Keratinocyte (primary cell): ENCODE measurements around the gene KRT78. TPM values are rescaled to one million over a fixed set of nuclear protein-coding genes. Genes with fewer than 3 reads are reported as not detected.
"Not testable (repeated sequence)": the region's sequence is repeated elsewhere in the genome, so short reads cannot be mapped to it uniquely, and the experiment has no call there.

Source experiments
- DNase-seq: peaks from one replicate; pipeline ENCODE4 v3.0.0-alpha.2; 2011; ENCODE audit warnings: low read depth, missing footprints, low spot score
- FAIRE-seq: peaks from 2 replicates; lab custom pipeline; 2011; peaks lifted over from hg19 to GRCh38; lab: Jason Lieb, UNC
- H2AFZ ChIP-seq: 2 replicates; pipeline ENCODE4 v1.6.0; 2012; ENCODE audit warnings: low read length, control low read depth, inconsistent platforms; ENCODE audit not compliant: control insufficient read depth
- H3K27ac ChIP-seq: 2 replicates; pipeline ENCODE4 v1.5.1; 2011; ENCODE audit warnings: low read length; ENCODE audit not compliant: control insufficient read depth, insufficient read depth
- H3K27me3 ChIP-seq: 3 replicates; pipeline ENCODE4 v1.6.0; 2011; ENCODE audit warnings: low read length; ENCODE audit not compliant: control insufficient read depth, insufficient read depth; ENCODE audit errors: extremely low read depth
- H3K36me3 ChIP-seq, 2 experiments: 2 replicates in 1 of 2; 3 replicates in 1 of 2; pipeline ENCODE4 v1.5.1; 2011; ENCODE audit warnings: low read length in 2 of 2, mild to moderate bottlenecking in 1 of 2; ENCODE audit not compliant: control insufficient read depth in 2 of 2, insufficient read depth in 2 of 2; ENCODE audit errors: extremely low read depth in 1 of 2
- H3K4me1 ChIP-seq: 3 replicates; pipeline ENCODE4 v1.5.1; 2011; ENCODE audit warnings: low read length; ENCODE audit not compliant: control insufficient read depth, insufficient read depth; ENCODE audit errors: extremely low read depth
- H3K4me2 ChIP-seq: 3 replicates; pipeline ENCODE4 v1.6.0; 2011; ENCODE audit warnings: low read depth, low read length; ENCODE audit not compliant: control insufficient read depth, insufficient read depth; ENCODE audit errors: extremely low read depth
- H3K4me3 ChIP-seq, 3 experiments: fragments of 200-600 bp in 1 of 3; sonication (generic) in 1 of 3; 2 replicates in 2 of 3; 3 replicates in 1 of 3; pipeline ENCODE4 v1.5.1; 2011 to 2016; ENCODE audit warnings: low read length in 3 of 3, mild to moderate bottlenecking in 3 of 3, control low read depth in 2 of 3, inconsistent platforms in 1 of 3, low read depth in 1 of 3, mixed read lengths in 1 of 3, mixed run types in 1 of 3, moderate library complexity in 1 of 3; ENCODE audit not compliant: control insufficient read depth in 2 of 3, insufficient read depth in 2 of 3; ENCODE audit errors: extremely low read depth in 1 of 3
- H3K79me2 ChIP-seq: 2 replicates; pipeline ENCODE4 v1.6.0; 2012; ENCODE audit warnings: low read length; ENCODE audit not compliant: control insufficient read depth, insufficient read depth
- H3K9ac ChIP-seq: 3 replicates; pipeline ENCODE4 v1.6.0; 2011; ENCODE audit warnings: low read length; ENCODE audit not compliant: control insufficient read depth, insufficient read depth; ENCODE audit errors: extremely low read depth
- H3K9me1 ChIP-seq: 3 replicates; pipeline ENCODE4 v1.6.0; 2011; ENCODE audit warnings: low read length; ENCODE audit not compliant: control insufficient read depth, insufficient read depth; ENCODE audit errors: extremely low read depth
- H3K9me3 ChIP-seq: 2 replicates; pipeline ENCODE4 v1.5.1; 2012; ENCODE audit warnings: low read depth, low read length; ENCODE audit not compliant: control insufficient read depth
- H4K20me1 ChIP-seq: 3 replicates; pipeline ENCODE4 v1.6.0; 2011; ENCODE audit warnings: low read length; ENCODE audit not compliant: control insufficient read depth, insufficient read depth; ENCODE audit errors: extremely low read depth
- CTCF ChIP-seq, 3 experiments: IDR thresholded peaks in 1 of 3; conservative IDR thresholded peaks in 1 of 3; optimal IDR thresholded peaks in 1 of 3; 2 replicates in 2 of 3; 3 replicates in 1 of 3; pipeline versions ENCODE3 to v1.5.1; 2011; ENCODE audit warnings: low read length in 3 of 3, mild to moderate bottlenecking in 3 of 3, moderate library complexity in 2 of 3, control low read depth in 1 of 3, inconsistent platforms in 1 of 3; ENCODE audit not compliant: insufficient read depth in 2 of 3; ENCODE audit errors: extremely low read depth in 1 of 3
- EZH2 ChIP-seq: IDR thresholded peaks from one replicate; pipeline ENCODE4 v1.6.1; 2012; ENCODE audit warnings: inconsistent platforms, mild to moderate bottlenecking, low read length, moderate library complexity
- dilution Hi-C: fragments of 300-500 bp; cut with MboI; formaldehyde crosslinking; loops from one replicate; pipeline ENCODE4 v1.7.0; 2020; ENCODE audit warnings: low sequenced_read_pairs; ENCODE audit not compliant: extremely low pct_ligation_motif_present
- polyA plus RNA-seq, 5 experiments: library from polyadenylated mRNA; depleted of rRNA in 3 of 5; stranded (reverse) in 3 of 5; stranded (forward) in 1 of 5; unstranded in 1 of 5; fragments of >200 nt; gene quantifications; 1 replicate in 1 of 5; 2 replicates in 3 of 5; 3 replicates in 1 of 5; pipeline versions ENCODE4 v1.2.1 to v1.2.3, GENCODE V29; 2011 to 2012; ENCODE audit warnings: missing spikeins in 2 of 5, low read depth in 1 of 5, low replicate concordance in 1 of 5

KRT78 gene
- polyA plus RNA-seq, 1 donor (not counting 4 experiments of a cell fraction or from before 2014, with no cell fraction given), result 0.96 TPM

GRCh38 chr12:52795694-52796428 is 52.9 kb downstream of the KRT78 start, which contains the start of gene KRT3:
Gene KRT3, minus strand, starts transcription at chr12:52796117. Its CDS starts 75 bp downstream, at chr12:52796042.
- H3K27me3 ChIP-seq, result peaks cover 18% of the 10 kb centered on the region
- DNase-seq (no peak), FAIRE-seq (no peak)
- no peak within 1 kb of the TSS for H3K9ac ChIP-seq
- no peak for TF ChIP-seq CTCF (optimal IDR thresholded peaks at IDR 0.05 in 1 of 3, IDR thresholded peaks at IDR 0.05 in 1 of 3, conservative IDR thresholded peaks at IDR 0.05 in 1 of 3; ENCODE audit: extremely low read depth in 1 of 3, insufficient read depth in 2 of 3, low read length in 3 of 3)
- no peak for TF ChIP-seq EZH2
- no peaks in the 10 kb centered on the region for H4K20me1 ChIP-seq
- H3K4me2 ChIP-seq, result no peak within 1 kb of the TSS
- no peak within 1 kb of the TSS for H3K27ac ChIP-seq
- H3K4me1 ChIP-seq, result peaks cover 39% of the 10 kb centered on the region
- H2AFZ ChIP-seq, result no peak within 1 kb of the TSS
- no peaks in the 10 kb centered on the region for H3K9me3 ChIP-seq
- H3K9me1 ChIP-seq, result no peaks in the 10 kb centered on the region
- H3K36me3 ChIP-seq, result no peaks in the 10 kb centered on the region
- no peak within 1 kb of the TSS for H3K4me3 ChIP-seq
- dilution Hi-C loops, result no loop called here
- no peaks in the 10 kb centered on the region for H3K79me2 ChIP-seq

- H3K4me3 ChIP-seq, H3K9me3 ChIP-seq, H3K9me1 ChIP-seq, H4K20me1 ChIP-seq, dilution Hi-C loops, H3K27ac ChIP-seq, H3K9ac ChIP-seq, H3K79me2 ChIP-seq, H3K4me2 ChIP-seq, DNase-seq, H2AFZ ChIP-seq, H3K36me3 ChIP-seq, FAIRE-seq: not testable (repeated sequence)
- Histone ChIP-seq H3K4me1 (peaks cover 39% of the 10 kb centered on the region), H3K27me3 (peaks cover 24% of the 10 kb centered on the region)
Measured at GRCh38 chr12:52795332-52795674, 53.5 kb downstream of the KRT78 start.
